ENCODE data around the gene GID4. TPM values are rescaled to one million over a fixed set of nuclear protein-coding genes. Genes with fewer than 3 reads are reported as not detected.
A peak's percentile ranks its signal among the peaks of the same experiment; 100 is the strongest.

GID4 gene
- total and polyA plus RNA-seq, 9 of the 15 experiments (the other 6 are each of a cell fraction or from before 2014, with no cell fraction given): 1.2 to 6.4 (median 3.7) TPM

GRCh38 chr17:18038861-18039534 is at the start of gene GID4, which contains the start of gene ATPAF2 (continued):
- TF ChIP-seq DIDO1 (tag; IDR thresholded peaks at IDR 0.05; ENCODE audit: low read depth) (0 out of 2 replicates have a peak, but pooled peaks have one; percentile 2), ATF1 (CRISPR knock-in tag; IDR thresholded peaks at IDR 0.05) (peak; percentile 78), ATF1 (tag; IDR thresholded peaks at IDR 0.05) (peak; percentile 97), SRSF1 (IDR thresholded peaks at IDR 0.05; ENCODE audit: low read depth, low read length) (no peak), ZFX (CRISPR knock-in tag; IDR thresholded peaks at IDR 0.05) (peak; percentile 59), GMEB1 (CRISPR knock-in tag; IDR thresholded peaks at IDR 0.05) (peak; percentile 88), GABPA (tag; conservative IDR thresholded peaks at IDR 0.05; ENCODE audit: low read depth) (peak; percentile 66), ZBTB9 (CRISPR knock-in tag; IDR thresholded peaks at IDR 0.05) (no peak), MAX (CRISPR knock-in tag; IDR thresholded peaks at IDR 0.05) (peak; percentile 92), PKNOX1 (IDR thresholded peaks at IDR 0.05) (peak; percentile 98), ZNF75A (CRISPR knock-in tag; IDR thresholded peaks at IDR 0.05) (no peak), STAT6 (CRISPR knock-in tag; IDR thresholded peaks at IDR 0.05) (no peak), MLLT1 (IDR thresholded peaks at IDR 0.05) (peak in 1 of 2 experiments; percentile 34; a peak in 1 of 4 replicates), ETS1 (conservative IDR thresholded peaks at IDR 0.05; ENCODE audit: control insufficient read depth, low read depth, low read length) (peak; percentile 93), KAT7 (CRISPR knock-in tag; IDR thresholded peaks at IDR 0.05; ENCODE audit: borderline replicate concordance) (0 out of 2 replicates have a peak, but pooled peaks have one; percentile 28), MAZ (CRISPR knock-in tag; conservative IDR thresholded peaks at IDR 0.05 in 1 of 2, IDR thresholded peaks at IDR 0.05 in 1 of 2) (peak; percentile 67 to 84; a peak in 3 of 4 replicates), CHD2 (IDR thresholded peaks at IDR 0.05; ENCODE audit: low read depth, low read length) (peak; percentile 74; the same call in 1 of the 2 replicates)
